Caco-2 (cell line): ENCODE data around the gene MRGPRD. TPM values are rescaled to one million over a fixed set of nuclear protein-coding genes. Genes with fewer than 3 reads are reported as not detected.

Source experiments
- BruUV-seq: library from RNA; stranded (reverse); fragments of 400-500 nt; replicated peaks from 2 replicates; lab custom pipeline; 2021; lab: Mats Ljungman, UMichigan
- CTCF ChIA-PET: fragments of 300-600 bp; sonication (Branson Sonifier 250); formaldehyde crosslinking; loops from one replicate; lab custom pipeline; 2022; ENCODE audit warnings: antibody characterized with exemption; lab: Charles Lee
- POLR2A ChIA-PET: fragments of 300-600 bp; sonication (Branson Sonifier 250); formaldehyde crosslinking; loops from one replicate; lab custom pipeline; 2022; ENCODE audit warnings: antibody characterized with exemption; lab: Charles Lee
- DNase-seq, 2 experiments: peaks; one replicate each; pipeline versions ENCODE4 v3.0.0 to v3.0.0-alpha.2; 2020 to 2022
- H3K27me3 ChIP-seq: replicated peaks from 2 replicates; pipeline ENCODE4 v1.6.0; 2011; ENCODE audit warnings: low read length; ENCODE audit not compliant: control insufficient read depth, insufficient read depth
- H3K36me3 ChIP-seq: 2 replicates; pipeline ENCODE4 v1.5.1; 2011; ENCODE audit warnings: low read length; ENCODE audit not compliant: control insufficient read depth, insufficient read depth
- H3K4me1 ChIP-seq: fragments of 250-450 bp; sonication (Bioruptor Pico); 2 replicates; pipeline ENCODE4 v1.5.1; 2020; ENCODE audit warnings: mild to moderate bottlenecking
- H3K4me3 ChIP-seq: 2 replicates; pipeline ENCODE4 v1.5.1; 2011; ENCODE audit warnings: low read depth, mild to moderate bottlenecking, control low read depth, low read length
- H3K9me3 ChIP-seq: fragments of 250-450 bp; sonication (Bioruptor Pico); 2 replicates; pipeline ENCODE4 v1.5.1; 2020; ENCODE audit warnings: mild to moderate bottlenecking, moderate library complexity
- H3K27ac Mint-ChIP-seq: one replicate; pipeline ENCODE4 v1.8.0; 2022; ENCODE audit warnings: mixed read lengths; ENCODE audit not compliant: unreplicated experiment
- H3K27me3 Mint-ChIP-seq: one replicate; pipeline ENCODE4 v1.8.0; 2022; ENCODE audit warnings: mixed read lengths; ENCODE audit not compliant: insufficient read depth, unreplicated experiment
- H3K36me3 Mint-ChIP-seq: one replicate; pipeline ENCODE4 v1.8.0; 2022; ENCODE audit warnings: mild to moderate bottlenecking, mixed read lengths; ENCODE audit not compliant: insufficient read depth, unreplicated experiment
- H3K4me1 Mint-ChIP-seq: one replicate; pipeline ENCODE4 v1.8.0; 2022; ENCODE audit warnings: low read depth, mixed read lengths; ENCODE audit not compliant: unreplicated experiment
- H3K4me3 Mint-ChIP-seq: one replicate; pipeline ENCODE4 v1.8.0; 2022; ENCODE audit warnings: mild to moderate bottlenecking, moderate library complexity, mixed read lengths; ENCODE audit not compliant: unreplicated experiment
- H3K9me3 Mint-ChIP-seq: one replicate; pipeline ENCODE4 v1.8.0; 2022; ENCODE audit warnings: mixed read lengths; ENCODE audit not compliant: unreplicated experiment
- CTCF ChIP-seq, 2 experiments: fragments of 200-600 bp in 1 of 2; IDR thresholded peaks; 1 replicate in 1 of 2; 2 replicates in 1 of 2; pipeline versions ENCODE4 v1.5.1 to v1.8.0; 2011 to 2022; ENCODE audit warnings: antibody characterized with exemption in 1 of 2, control low read depth in 1 of 2, inconsistent platforms in 1 of 2, low read depth in 1 of 2, low read length in 1 of 2, mild to moderate bottlenecking in 1 of 2, moderate library complexity in 1 of 2; ENCODE audit not compliant: insufficient read depth in 1 of 2, severe bottlenecking in 1 of 2, unreplicated experiment in 1 of 2
- intact Hi-C: fragments of 100-400 bp; cut with micrococcal nuclease; formaldehyde crosslinking; loops from one replicate; pipeline ENCODE4 v1.10.0; 2022; ENCODE audit not compliant: unreplicated experiment
- total RNA-seq: library from RNA; stranded (reverse); gene quantifications from 2 replicates; pipeline ENCODE4 v1.2.3, GENCODE V29; 2022

The MRGPRD gene
- total RNA-seq, 1 experiment from 2014 or later, result not detected

GRCh38 chr11:68936676-68937620 lies 43.8 kb downstream of the MRGPRD start:
- H3K27me3 Mint-ChIP-seq, result no peaks in the 10 kb centered on the region
- no peak for DNase-seq
- Histone ChIP-seq H3K9me3 (no peaks in the 10 kb centered on the region), H3K36me3 (peaks cover 7% of the 10 kb centered on the region), H3K27me3 (no peaks in the 10 kb centered on the region), H3K4me1 (no peaks in the 10 kb centered on the region), H3K4me3 (no peak overlapping the region)
- ChIA-PET POLR2A (no interaction called here), CTCF (no interaction called here)
- no peak overlapping the region for H3K27ac Mint-ChIP-seq
- H3K36me3 Mint-ChIP-seq, result peaks cover 55% of the 10 kb centered on the region
- H3K4me3 Mint-ChIP-seq, result no peak overlapping the region
- TF ChIP-seq CTCF (IDR thresholded peaks at IDR 0.05; ENCODE audit: insufficient read depth in 1 of 2, low read depth in 1 of 2, low read length in 1 of 2, severe bottlenecking in 1 of 2, unreplicated experiment in 1 of 2), result no peak
- no peaks in the 10 kb centered on the region for H3K9me3 Mint-ChIP-seq
- no peaks in the 10 kb centered on the region for H3K4me1 Mint-ChIP-seq
- intact Hi-C loops, result no loop called here
- BruUV-seq, result no TSS peak

- intact Hi-C loops, result no loop called here
- H3K36me3 ChIP-seq, result peaks cover 7% of the 10 kb centered on the region
- Mint-ChIP-seq H3K27ac (no peak overlapping the region), H3K4me3 (no peak overlapping the region), H3K4me1 (no peaks in the 10 kb centered on the region), H3K36me3 (peaks cover 61% of the 10 kb centered on the region), H3K9me3 (no peaks in the 10 kb centered on the region), H3K27me3 (no peaks in the 10 kb centered on the region)
- no peak for DNase-seq
- POLR2A ChIA-PET, result no interaction called here
- H3K9me3 ChIP-seq, result no peaks in the 10 kb centered on the region
- no peak overlapping the region for H3K4me3 ChIP-seq
- no peak for TF ChIP-seq CTCF (IDR thresholded peaks at IDR 0.05; ENCODE audit: insufficient read depth in 1 of 2, low read depth in 1 of 2, low read length in 1 of 2, severe bottlenecking in 1 of 2, unreplicated experiment in 1 of 2)
- no peaks in the 10 kb centered on the region for H3K4me1 ChIP-seq
- CTCF ChIA-PET, result no interaction called here
- BruUV-seq, result no TSS peak
- H3K27me3 ChIP-seq, result no peaks in the 10 kb centered on the region
Observed at GRCh38 chr11:68936358-68936636, 44.5 kb downstream of the MRGPRD start.

DNA sequence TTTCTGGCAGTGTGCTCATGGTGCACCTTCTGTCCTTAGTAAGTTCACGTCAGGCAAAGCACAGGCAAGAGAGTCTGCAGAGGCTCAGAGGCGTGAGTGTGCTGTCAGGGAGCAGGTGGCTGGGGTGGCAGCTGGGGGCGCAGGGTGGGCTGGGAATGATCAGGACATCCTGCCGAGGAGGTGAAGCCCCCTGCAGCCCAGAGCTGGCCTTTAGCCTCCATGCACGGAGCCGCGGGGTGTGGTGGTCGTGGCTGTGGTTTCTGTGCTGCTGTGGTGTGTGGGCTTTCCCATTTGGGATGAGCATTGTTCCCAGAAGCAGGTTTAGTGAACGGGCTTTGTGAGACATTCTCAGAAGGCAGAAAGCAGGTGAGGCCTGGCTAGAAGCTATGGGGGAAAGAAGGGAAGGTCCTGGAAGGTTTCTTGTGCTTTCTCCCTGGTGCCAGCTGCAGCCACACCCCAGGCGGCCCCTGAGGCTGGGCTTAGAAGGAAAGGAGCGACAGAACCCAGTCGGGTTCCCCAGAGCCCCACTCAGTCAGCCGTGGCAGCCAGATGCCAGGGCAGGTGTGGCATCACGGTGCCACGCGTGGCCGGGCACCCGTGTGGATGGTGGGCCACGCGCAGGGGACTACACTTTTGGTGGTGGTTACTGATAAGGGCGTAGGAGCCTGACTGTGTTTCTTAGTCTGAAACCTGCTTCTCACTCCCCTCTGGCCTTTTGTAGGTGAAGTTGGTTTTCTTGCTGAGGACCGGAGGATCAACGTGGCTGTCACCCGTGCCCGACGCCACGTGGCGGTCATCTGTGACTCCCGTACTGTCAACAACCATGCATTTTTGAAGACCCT lies 45.0 kb downstream of the MRGPRD start:
- intact Hi-C loops, result no loop called here
- no peaks in the 10 kb centered on the region for H3K4me1 Mint-ChIP-seq
- no peaks in the 10 kb centered on the region for H3K27me3 Mint-ChIP-seq

More for the DNA sequence above, 45.0 kb downstream of the MRGPRD start:
- POLR2A ChIA-PET, result no interaction called here
- Mint-ChIP-seq H3K9me3 (no peaks in the 10 kb centered on the region), H3K36me3 (peaks cover 65% of the 10 kb centered on the region), H3K27ac (no peak overlapping the region), H3K4me3 (no peak overlapping the region)
- H3K4me3 ChIP-seq, result no peak overlapping the region
- H3K27me3 ChIP-seq, result no peaks in the 10 kb centered on the region
- no peak for DNase-seq
- H3K9me3 ChIP-seq, result no peaks in the 10 kb centered on the region
- H3K4me1 ChIP-seq, result no peaks in the 10 kb centered on the region
- CTCF ChIA-PET, result no interaction called here
- TF ChIP-seq CTCF (IDR thresholded peaks at IDR 0.05; ENCODE audit: insufficient read depth in 1 of 2, low read depth in 1 of 2, low read length in 1 of 2, severe bottlenecking in 1 of 2, unreplicated experiment in 1 of 2), result no peak
- no TSS peak for BruUV-seq
- peaks cover 7% of the 10 kb centered on the region for H3K36me3 ChIP-seq
